Activated effector memory CD4-positive, alpha-beta T cell treated with Interleukin-2 at 50 U/mL for 16 hours (primary cell): ENCODE data around the gene RASA3.

Source experiments
- DNase-seq: peaks from one replicate; pipeline ENCODE4 v3.0.0-alpha.2; 2020

Gene RASA3

GRCh38 chr13:114046431-114046975, 85.9 kb downstream of the RASA3 start:
- no peak for DNase-seq

- DNase-seq: no peak
Observed at GRCh38 chr13:114045113-114045735, 87.2 kb downstream of the RASA3 start.

GRCh38 chr13:114044486-114044885, 87.9 kb downstream of the RASA3 start:
- DNase-seq: no peak

GRCh38 chr13:114043421-114044053, 88.9 kb downstream of the RASA3 start:
- DNase-seq: no peak

GRCh38 chr13:114042066-114042815, 90.2 kb downstream of the RASA3 start:
- DNase-seq: no peak

- no peak for DNase-seq
Observed at GRCh38 chr13:114041493-114041892, 90.9 kb downstream of the RASA3 start.

GRCh38 chr13:114039471-114040141, 92.8 kb downstream of the RASA3 start:
- no peak for DNase-seq

- DNase-seq: no peak
Observed at GRCh38 chr13:114038900-114039299, 93.5 kb downstream of the RASA3 start.

- DNase-seq: no peak
Observed at GRCh38 chr13:114038211-114038613, 94.2 kb downstream of the RASA3 start.

- DNase-seq: no peak
Observed at GRCh38 chr13:114037674-114038073, 94.7 kb downstream of the RASA3 start.

- no peak for DNase-seq
Observed at GRCh38 chr13:114035583-114036531, 96.6 kb downstream of the RASA3 start.

GRCh38 chr13:114035186-114035582, 97.2 kb downstream of the RASA3 start:
- no peak for DNase-seq

- DNase-seq: no peak
Observed at GRCh38 chr13:114034481-114034891, 97.9 kb downstream of the RASA3 start.

GRCh38 chr13:114033541-114034315, 98.7 kb downstream of the RASA3 start:
- no peak for DNase-seq

- DNase-seq: no peak
Observed at GRCh38 chr13:114032126-114032799, 100.2 kb downstream of the RASA3 start.

- no peak for DNase-seq
Observed at GRCh38 chr13:114031631-114032030, 100.8 kb downstream of the RASA3 start.

GRCh38 chr13:114030666-114031610, 101.5 kb downstream of the RASA3 start:
- DNase-seq: no peak

- no peak for DNase-seq
Observed at GRCh38 chr13:114029866-114030625, 102.4 kb downstream of the RASA3 start.

- DNase-seq: no peak
Observed at GRCh38 chr13:114027826-114028225, 104.6 kb downstream of the RASA3 start.
